GM21423 (cell line): ENCODE data around the gene TMEM247.

ENCODE experiments used
- ATAC-seq: cut with Tn5 transposase; IDR thresholded peaks from one replicate; pipeline ENCODE4 v1.9.1; 2021; ENCODE audit warnings: mild to moderate bottlenecking, moderate library complexity; ENCODE audit not compliant: unreplicated experiment

TMEM247 gene

GRCh38 chr2:46479265-46479664, at the start of gene TMEM247:
Gene TMEM247, plus strand, starts transcription at chr2:46479565.
- no peak for ATAC-seq

- no peak for ATAC-seq
Observed at GRCh38 chr2:46430413-46430812, 49.0 kb upstream of the TMEM247 start.

GRCh38 chr2:46430992-46431391, 48.4 kb upstream of the TMEM247 start:
- no peak for ATAC-seq

- no peak for ATAC-seq
Observed at GRCh38 chr2:46431481-46432235, 47.7 kb upstream of the TMEM247 start.

GRCh38 chr2:46434851-46435273, 44.5 kb upstream of the TMEM247 start:
- ATAC-seq = no peak

GRCh38 chr2:46435353-46435752, 44.0 kb upstream of the TMEM247 start:
- no peak for ATAC-seq

GRCh38 chr2:46435796-46436360, 43.5 kb upstream of the TMEM247 start:
- ATAC-seq = no peak

GRCh38 chr2:46436800-46437199, 42.6 kb upstream of the TMEM247 start:
- no peak for ATAC-seq

- no peak for ATAC-seq
Observed at GRCh38 chr2:46438102-46438501, 41.3 kb upstream of the TMEM247 start.

GRCh38 chr2:46438794-46439193, 40.6 kb upstream of the TMEM247 start:
- no peak for ATAC-seq

- no peak for ATAC-seq
Observed at GRCh38 chr2:46439582-46439981, 39.8 kb upstream of the TMEM247 start.

GRCh38 chr2:46441838-46442712, 37.3 kb upstream of the TMEM247 start:
- ATAC-seq = no peak

- no peak for ATAC-seq
Observed at GRCh38 chr2:46444732-46445131, 34.6 kb upstream of the TMEM247 start.

- no peak for ATAC-seq
Observed at GRCh38 chr2:46445556-46445955, 33.8 kb upstream of the TMEM247 start.

GRCh38 chr2:46446871-46447568, 32.3 kb upstream of the TMEM247 start:
- ATAC-seq = no peak

GRCh38 chr2:46447649-46448048, 31.7 kb upstream of the TMEM247 start:
- no peak for ATAC-seq

GRCh38 chr2:46448111-46448510, 31.3 kb upstream of the TMEM247 start:
- ATAC-seq = no peak

GRCh38 chr2:46448641-46449040, 30.7 kb upstream of the TMEM247 start:
- ATAC-seq = no peak

- ATAC-seq = no peak
Observed at GRCh38 chr2:46449700-46450099, 29.7 kb upstream of the TMEM247 start.

GRCh38 chr2:46451131-46451711, 28.1 kb upstream of the TMEM247 start:
- no peak for ATAC-seq

- ATAC-seq = no peak
Observed at GRCh38 chr2:46456789-46457188, 22.6 kb upstream of the TMEM247 start.
